ENCODE results near the gene IGF2. TPM values are rescaled to one million over a fixed set of nuclear protein-coding genes. Genes with fewer than 3 reads are reported as not detected.

Gene IGF2
- total RNA-seq, 5 donors from 2014 or later (not counting 1 experiment from before 2014, with no cell fraction given) = 0.30 to 0.98 (median 0.60) TPM; not detected in 1

- Histone ChIP-seq H3K27ac (ENCODE audit: low read length) (no peak overlapping the region), H3K36me3 (ENCODE audit: control insufficient read depth in 2 of 2, extremely low read depth in 1 of 2, insufficient read depth in 1 of 2, low read length in 1 of 2) (no peaks in the 10 kb centered on the region), H3K4me1 (ENCODE audit: control insufficient read depth in 1 of 2, extremely low read depth in 1 of 2, insufficient read depth in 2 of 2, low read length in 2 of 2) (peaks cover 0 to 3% of the 10 kb centered on the region in 2 experiments), H3K4me3 (ENCODE audit: control insufficient read depth in 1 of 2, extremely low read depth in 1 of 2, low read length in 1 of 2) (no peak overlapping the region), H3K9me3 (no peaks in the 10 kb centered on the region), H3K27me3 (replicated peaks in 1 of 2; ENCODE audit: control insufficient read depth in 2 of 2, extremely low read depth in 1 of 2, insufficient read depth in 2 of 2, low read length in 1 of 2) (peaks cover 0 to 57% of the 10 kb centered on the region in 2 experiments)
- no peaks in the 10 kb centered on the region for H3K36me3 Mint-ChIP-seq
- DNase-seq (no peak), ATAC-seq (replicated peaks in 1 of 4) (no peak)
- ChIA-PET POLR2A (no interaction called here), CTCF (no interaction called here)
- no peak overlapping the region for H3K4me3 Mint-ChIP-seq
- WGBS (ENCODE audit: insufficient coverage) = 76% methylated on average over 17 of the region's 31 CpGs
- H3K9me3 Mint-ChIP-seq = no peaks in the 10 kb centered on the region
- no peak overlapping the region for H3K27ac Mint-ChIP-seq
- H3K4me1 Mint-ChIP-seq = no peaks in the 10 kb centered on the region
- H3K27me3 Mint-ChIP-seq = peaks cover 0 to 4% of the 10 kb centered on the region in 2 donors
Observed at GRCh38 chr11:2167141-2168045, 28.2 kb upstream of the IGF2 start.

GRCh38 chr11:2166091-2166851 lies 27.1 kb upstream of the IGF2 start:
- ATAC-seq (replicated peaks in 1 of 4) (peak; percentile 54 to 77 (median 58)), DNase-seq (peak in 24 of 35 experiments; percentile 6 to 59 (median 26))
- no peaks in the 10 kb centered on the region for H3K4me1 Mint-ChIP-seq
- Histone ChIP-seq H3K4me3 (ENCODE audit: control insufficient read depth in 1 of 2, extremely low read depth in 1 of 2, low read length in 1 of 2) (no peak overlapping the region), H3K9me3 (no peaks in the 10 kb centered on the region), H3K27ac (ENCODE audit: low read length) (no peak overlapping the region), H3K4me1 (ENCODE audit: control insufficient read depth in 1 of 2, extremely low read depth in 1 of 2, insufficient read depth in 2 of 2, low read length in 2 of 2) (peaks cover 0 to 3% of the 10 kb centered on the region in 2 experiments), H3K27me3 (replicated peaks in 1 of 2; ENCODE audit: control insufficient read depth in 2 of 2, extremely low read depth in 1 of 2, insufficient read depth in 2 of 2, low read length in 1 of 2) (peaks cover 0 to 61% of the 10 kb centered on the region in 2 experiments), H3K36me3 (ENCODE audit: control insufficient read depth in 2 of 2, extremely low read depth in 1 of 2, insufficient read depth in 1 of 2, low read length in 1 of 2) (no peaks in the 10 kb centered on the region)
- CTCF ChIA-PET = no interaction called here
- peaks cover 0 to 4% of the 10 kb centered on the region in 2 donors for H3K27me3 Mint-ChIP-seq
- H3K27ac Mint-ChIP-seq = no peak overlapping the region
- H3K4me3 Mint-ChIP-seq = no peak overlapping the region
- H3K9me3 Mint-ChIP-seq = no peaks in the 10 kb centered on the region
- H3K36me3 Mint-ChIP-seq = no peaks in the 10 kb centered on the region
- POLR2A ChIA-PET = no interaction called here
- 16% methylated on average over 70 of the region's 70 CpGs for WGBS (ENCODE audit: insufficient coverage)

- H3K9me3 Mint-ChIP-seq = no peaks in the 10 kb centered on the region
- H3K27me3 ChIP-seq (replicated peaks in 1 of 2; ENCODE audit: control insufficient read depth in 2 of 2, extremely low read depth in 1 of 2, insufficient read depth in 2 of 2, low read length in 1 of 2) = peaks cover 0 to 68% of the 10 kb centered on the region in 2 experiments
- ATAC-seq (replicated peaks in 1 of 4) (no peak), DNase-seq (no peak)
- H3K27ac ChIP-seq (ENCODE audit: low read length) = no peak overlapping the region
- H3K36me3 ChIP-seq (ENCODE audit: control insufficient read depth in 2 of 2, extremely low read depth in 1 of 2, insufficient read depth in 1 of 2, low read length in 1 of 2) = no peaks in the 10 kb centered on the region
- 87% methylated on average over 10 of the region's 13 CpGs for WGBS (ENCODE audit: insufficient coverage)
- no peak overlapping the region for H3K27ac Mint-ChIP-seq
- no peak overlapping the region for H3K4me3 Mint-ChIP-seq
- no peaks in the 10 kb centered on the region for H3K36me3 Mint-ChIP-seq
- H3K4me1 Mint-ChIP-seq = no peaks in the 10 kb centered on the region
- peaks cover 0 to 3% of the 10 kb centered on the region in 2 experiments for H3K4me1 ChIP-seq (ENCODE audit: control insufficient read depth in 1 of 2, extremely low read depth in 1 of 2, insufficient read depth in 2 of 2, low read length in 2 of 2)
- H3K9me3 ChIP-seq = no peaks in the 10 kb centered on the region
- peaks cover 0 to 3% of the 10 kb centered on the region in 2 donors for H3K27me3 Mint-ChIP-seq
- POLR2A ChIA-PET = no interaction called here
- CTCF ChIA-PET = no interaction called here
- H3K4me3 ChIP-seq (ENCODE audit: control insufficient read depth in 1 of 2, extremely low read depth in 1 of 2, low read length in 1 of 2) = no peak overlapping the region
Observed at GRCh38 chr11:2165571-2165970, 26.4 kb upstream of the IGF2 start.

- no peak for ATAC-seq (replicated peaks in 1 of 4)
- Mint-ChIP-seq H3K4me3 (no peak overlapping the region), H3K36me3 (no peaks in the 10 kb centered on the region), H3K9me3 (no peaks in the 10 kb centered on the region), H3K4me1 (no peaks in the 10 kb centered on the region), H3K27me3 (peaks cover 0 to 3% of the 10 kb centered on the region in 2 donors), H3K27ac (no peak overlapping the region)
- ChIA-PET CTCF (no interaction called here), POLR2A (no interaction called here)
- Histone ChIP-seq H3K9me3 (no peaks in the 10 kb centered on the region), H3K4me1 (ENCODE audit: control insufficient read depth in 1 of 2, extremely low read depth in 1 of 2, insufficient read depth in 2 of 2, low read length in 2 of 2) (peaks cover 0 to 3% of the 10 kb centered on the region in 2 experiments), H3K4me3 (ENCODE audit: control insufficient read depth in 1 of 2, extremely low read depth in 1 of 2, low read length in 1 of 2) (no peak overlapping the region), H3K36me3 (ENCODE audit: control insufficient read depth in 2 of 2, extremely low read depth in 1 of 2, insufficient read depth in 1 of 2, low read length in 1 of 2) (no peaks in the 10 kb centered on the region), H3K27me3 (replicated peaks in 1 of 2; ENCODE audit: control insufficient read depth in 2 of 2, extremely low read depth in 1 of 2, insufficient read depth in 2 of 2, low read length in 1 of 2) (peaks cover 0 to 68% of the 10 kb centered on the region in 2 experiments), H3K27ac (ENCODE audit: low read length) (no peak overlapping the region)
- WGBS (ENCODE audit: insufficient coverage) = 78% methylated on average over 10 of the region's 20 CpGs
- no peak for DNase-seq
Observed at GRCh38 chr11:2164861-2165555, 25.8 kb upstream of the IGF2 start.

- POLR2A ChIA-PET = no interaction called here
- ATAC-seq (replicated peaks in 1 of 4) = no peak
- H3K9me3 Mint-ChIP-seq = no peaks in the 10 kb centered on the region
Observed at GRCh38 chr11:2164081-2164480, 24.9 kb upstream of the IGF2 start.

GRCh38 chr11:2163428-2163978 lies 24.3 kb upstream of the IGF2 start:
- no peaks in the 10 kb centered on the region for H3K4me1 Mint-ChIP-seq
- H3K4me3 Mint-ChIP-seq = no peak overlapping the region
- POLR2A ChIA-PET = no interaction called here
- Histone ChIP-seq H3K27me3 (replicated peaks in 1 of 2; ENCODE audit: control insufficient read depth in 2 of 2, extremely low read depth in 1 of 2, insufficient read depth in 2 of 2, low read length in 1 of 2) (peaks cover 0 to 65% of the 10 kb centered on the region in 2 experiments), H3K36me3 (ENCODE audit: control insufficient read depth in 2 of 2, extremely low read depth in 1 of 2, insufficient read depth in 1 of 2, low read length in 1 of 2) (no peaks in the 10 kb centered on the region), H3K4me3 (ENCODE audit: control insufficient read depth in 1 of 2, extremely low read depth in 1 of 2, low read length in 1 of 2) (no peak overlapping the region), H3K4me1 (ENCODE audit: control insufficient read depth in 1 of 2, extremely low read depth in 1 of 2, insufficient read depth in 2 of 2, low read length in 2 of 2) (peaks cover 0 to 3% of the 10 kb centered on the region in 2 experiments), H3K9me3 (no peaks in the 10 kb centered on the region), H3K27ac (ENCODE audit: low read length) (no peak overlapping the region)
- DNase-seq = no peak
- H3K27ac Mint-ChIP-seq = no peak overlapping the region
- no peaks in the 10 kb centered on the region for H3K36me3 Mint-ChIP-seq
- CTCF ChIA-PET = no interaction called here
- 68% methylated on average over 10 of the region's 12 CpGs for WGBS (ENCODE audit: insufficient coverage)
- no peaks in the 10 kb centered on the region for H3K9me3 Mint-ChIP-seq
- peaks cover 0 to 4% of the 10 kb centered on the region in 2 donors for H3K27me3 Mint-ChIP-seq
- no peak for ATAC-seq (replicated peaks in 1 of 4)

More at GRCh38 chr11:2164081-2164480, 24.9 kb upstream of the IGF2 start:
- 84% methylated on average over 20 of the region's 22 CpGs for WGBS (ENCODE audit: insufficient coverage)
- H3K36me3 ChIP-seq (ENCODE audit: control insufficient read depth in 2 of 2, extremely low read depth in 1 of 2, insufficient read depth in 1 of 2, low read length in 1 of 2) = no peaks in the 10 kb centered on the region
- no peaks in the 10 kb centered on the region for H3K4me1 Mint-ChIP-seq
- H3K4me3 Mint-ChIP-seq = no peak overlapping the region
- H3K9me3 ChIP-seq = no peaks in the 10 kb centered on the region
- peaks cover 0 to 4% of the 10 kb centered on the region in 2 donors for H3K27me3 Mint-ChIP-seq
- no peaks in the 10 kb centered on the region for H3K36me3 Mint-ChIP-seq
- peaks cover 0 to 3% of the 10 kb centered on the region in 2 experiments for H3K4me1 ChIP-seq (ENCODE audit: control insufficient read depth in 1 of 2, extremely low read depth in 1 of 2, insufficient read depth in 2 of 2, low read length in 2 of 2)
- no peak overlapping the region for H3K27ac ChIP-seq (ENCODE audit: low read length)
- no peak overlapping the region for H3K4me3 ChIP-seq (ENCODE audit: control insufficient read depth in 1 of 2, extremely low read depth in 1 of 2, low read length in 1 of 2)
- no peak overlapping the region for H3K27ac Mint-ChIP-seq
- CTCF ChIA-PET = no interaction called here
- H3K27me3 ChIP-seq (replicated peaks in 1 of 2; ENCODE audit: control insufficient read depth in 2 of 2, extremely low read depth in 1 of 2, insufficient read depth in 2 of 2, low read length in 1 of 2) = peaks cover 0 to 65% of the 10 kb centered on the region in 2 experiments
- DNase-seq = no peak

Data from T-cell (primary cell).